Duodenal mucosa (tissue), 2 donors: Measurements from ENCODE around the gene APBB2.

ENCODE experiments used
- H3K27ac ChIP-seq: one replicate; pipeline ENCODE4 v1.7.0; 2013; ENCODE audit warnings: low read depth, low read length
- H3K27me3 ChIP-seq, 2 donors: one replicate each; pipeline ENCODE4 v1.7.0; 2013; ENCODE audit warnings: low read length in 2 of 2, control low read depth in 1 of 2; ENCODE audit not compliant: insufficient read depth in 2 of 2, control insufficient read depth in 1 of 2
- H3K36me3 ChIP-seq, 2 donors: one replicate each; pipeline ENCODE4 v1.7.0; 2013; ENCODE audit warnings: low read length in 2 of 2, control low read depth in 1 of 2; ENCODE audit not compliant: insufficient read depth in 2 of 2, control insufficient read depth in 1 of 2
- H3K4me1 ChIP-seq, 2 donors: one replicate each; pipeline ENCODE4 v1.7.0; 2013; ENCODE audit warnings: low read length in 2 of 2, control low read depth in 1 of 2; ENCODE audit not compliant: insufficient read depth in 2 of 2, control insufficient read depth in 1 of 2
- H3K4me3 ChIP-seq, 2 donors: one replicate each; pipeline ENCODE4 v1.7.0; 2013; ENCODE audit warnings: low read length in 2 of 2, low read depth in 1 of 2
- H3K9ac ChIP-seq, 2 donors: one replicate each; pipeline ENCODE4 v1.7.0; 2013; ENCODE audit warnings: low read length in 2 of 2, low read depth in 1 of 2
- H3K9me3 ChIP-seq, 2 donors: one replicate each; pipeline ENCODE4 v1.7.0; 2013; ENCODE audit warnings: low read length in 2 of 2, control low read depth in 1 of 2; ENCODE audit not compliant: control insufficient read depth in 1 of 2

APBB2 gene

GRCh38 chr4:41179498-41180195 is 34.7 kb downstream of the APBB2 start:
- peaks cover 13 to 27% of the 10 kb centered on the region in 2 donors for H3K4me1 ChIP-seq
- H3K9ac ChIP-seq, result no peak overlapping the region
- no peaks in the 10 kb centered on the region for H3K27me3 ChIP-seq
- peaks cover 0 to 4% of the 10 kb centered on the region in 2 donors for H3K9me3 ChIP-seq
- no peak overlapping the region for H3K27ac ChIP-seq
- no peak overlapping the region for H3K4me3 ChIP-seq
- no peaks in the 10 kb centered on the region for H3K36me3 ChIP-seq

- Histone ChIP-seq H3K9me3 (no peaks in the 10 kb centered on the region), H3K36me3 (no peaks in the 10 kb centered on the region), H3K27ac (no peak overlapping the region), H3K4me3 (no peak overlapping the region), H3K27me3 (no peaks in the 10 kb centered on the region), H3K9ac (no peak overlapping the region), H3K4me1 (peaks cover 13 to 27% of the 10 kb centered on the region in 2 donors)
Observed at GRCh38 chr4:41178372-41179370, 35.7 kb downstream of the APBB2 start.

- Histone ChIP-seq H3K9me3 (no peaks in the 10 kb centered on the region), H3K36me3 (no peaks in the 10 kb centered on the region), H3K27me3 (no peaks in the 10 kb centered on the region), H3K27ac (no peak overlapping the region), H3K4me3 (no peak overlapping the region), H3K4me1 (peaks cover 13 to 27% of the 10 kb centered on the region in 2 donors), H3K9ac (no peak overlapping the region)
Observed at GRCh38 chr4:41177016-41177415, 37.3 kb downstream of the APBB2 start.

GRCh38 chr4:41176340-41176739 is 38.0 kb downstream of the APBB2 start:
- H3K36me3 ChIP-seq, result no peaks in the 10 kb centered on the region
- H3K27ac ChIP-seq, result no peak overlapping the region
- peaks cover 13 to 27% of the 10 kb centered on the region in 2 donors for H3K4me1 ChIP-seq
- no peaks in the 10 kb centered on the region for H3K27me3 ChIP-seq
- H3K4me3 ChIP-seq, result no peak overlapping the region
- no peaks in the 10 kb centered on the region for H3K9me3 ChIP-seq
- no peak overlapping the region for H3K9ac ChIP-seq

- Histone ChIP-seq H3K9me3 (no peaks in the 10 kb centered on the region), H3K9ac (no peak overlapping the region), H3K4me3 (no peak overlapping the region), H3K27me3 (no peaks in the 10 kb centered on the region), H3K36me3 (no peaks in the 10 kb centered on the region), H3K4me1 (peaks cover 13 to 27% of the 10 kb centered on the region in 2 donors), H3K27ac (no peak overlapping the region)
Observed at GRCh38 chr4:41175794-41176193, 38.5 kb downstream of the APBB2 start.

- Histone ChIP-seq H3K4me3 (no peak overlapping the region), H3K36me3 (no peaks in the 10 kb centered on the region), H3K27me3 (no peaks in the 10 kb centered on the region), H3K4me1 (peaks cover 13 to 23% of the 10 kb centered on the region in 2 donors), H3K9ac (no peak overlapping the region), H3K27ac (no peak overlapping the region), H3K9me3 (no peaks in the 10 kb centered on the region)
Observed at GRCh38 chr4:41174444-41174843, 39.9 kb downstream of the APBB2 start.

DNA sequence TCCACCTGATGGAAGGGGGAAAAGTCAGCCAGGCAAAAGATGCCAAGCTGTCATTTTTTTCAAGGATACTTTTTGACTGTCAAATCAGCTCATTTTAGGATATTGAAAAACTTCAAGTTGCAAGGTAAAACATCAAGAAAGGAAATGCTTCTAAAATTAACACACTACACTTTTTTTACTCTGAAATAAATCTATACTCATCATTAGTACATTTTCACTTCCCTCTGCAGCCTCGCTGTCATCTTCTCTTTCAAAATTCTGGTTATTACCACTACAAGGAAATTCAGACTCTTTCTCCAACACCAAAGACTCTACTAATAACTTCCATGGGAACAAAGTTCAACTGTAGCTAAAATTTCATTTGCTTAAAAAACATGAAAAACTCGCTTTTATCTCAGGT is 41.6 kb downstream of the APBB2 start:
- H3K4me3 ChIP-seq, result no peak overlapping the region
- H3K27ac ChIP-seq, result no peak overlapping the region
- H3K27me3 ChIP-seq, result no peaks in the 10 kb centered on the region
- H3K9ac ChIP-seq, result no peak overlapping the region
- peaks cover 4 to 10% of the 10 kb centered on the region in 2 donors for H3K4me1 ChIP-seq
- H3K9me3 ChIP-seq, result no peaks in the 10 kb centered on the region
- no peaks in the 10 kb centered on the region for H3K36me3 ChIP-seq

GRCh38 chr4:41169256-41169800 is 45.0 kb downstream of the APBB2 start:
- Histone ChIP-seq H3K9ac (no peak overlapping the region), H3K9me3 (no peaks in the 10 kb centered on the region), H3K27ac (no peak overlapping the region), H3K4me3 (no peak overlapping the region), H3K27me3 (no peaks in the 10 kb centered on the region), H3K4me1 (peaks cover 0 to 7% of the 10 kb centered on the region in 2 donors), H3K36me3 (no peaks in the 10 kb centered on the region)

- Histone ChIP-seq H3K9me3 (no peaks in the 10 kb centered on the region), H3K9ac (no peak overlapping the region), H3K27me3 (no peaks in the 10 kb centered on the region), H3K36me3 (no peaks in the 10 kb centered on the region), H3K4me3 (no peak overlapping the region), H3K4me1 (peaks cover 0 to 13% of the 10 kb centered on the region in 2 donors), H3K27ac (no peak overlapping the region)
Observed at GRCh38 chr4:41167191-41167590, 47.2 kb downstream of the APBB2 start.

GRCh38 chr4:41164405-41164804 is 49.9 kb downstream of the APBB2 start:
- Histone ChIP-seq H3K27me3 (no peaks in the 10 kb centered on the region), H3K4me3 (no peak overlapping the region)

More at GRCh38 chr4:41164405-41164804, 49.9 kb downstream of the APBB2 start:
- H3K27ac ChIP-seq, result no peak overlapping the region
- no peaks in the 10 kb centered on the region for H3K9me3 ChIP-seq
- H3K36me3 ChIP-seq, result no peaks in the 10 kb centered on the region
- H3K9ac ChIP-seq, result no peak overlapping the region
- peaks cover 0 to 13% of the 10 kb centered on the region in 2 donors for H3K4me1 ChIP-seq
